Tibial nerve (tissue), 4 donors: ENCODE data around the gene ABR. TPM values are rescaled to one million over a fixed set of nuclear protein-coding genes. Genes with fewer than 3 reads are reported as not detected.

Experiments
- DNase-seq, 2 donors: peaks; one replicate each; pipeline ENCODE4 v3.0.0-alpha.2; 2019; ENCODE audit warnings: low spot score in 2 of 2
- H3K27ac ChIP-seq, 4 donors: fragments of 200-600 bp; sonication (generic) in 3 of 4; one replicate each; pipeline ENCODE4 v1.5.1; 2017 to 2019; ENCODE audit warnings: mild to moderate bottlenecking in 1 of 4
- H3K27me3 ChIP-seq, 2 donors: fragments of 200-600 bp; sonication (generic) in 1 of 2; one replicate each; pipeline versions ENCODE4 v1.5.1 to v1.6.0; 2017 to 2019
- H3K36me3 ChIP-seq, 3 donors: fragments of 200-600 bp; sonication (generic); one replicate each; pipeline ENCODE4 v1.5.1; 2018 to 2019
- H3K4me1 ChIP-seq, 4 donors: fragments of 200-600 bp; sonication (generic) in 3 of 4; one replicate each; pipeline ENCODE4 v1.5.1; 2017 to 2019
- H3K4me3 ChIP-seq, 4 donors: fragments of 200-600 bp; sonication (generic) in 3 of 4; one replicate each; pipeline ENCODE4 v1.5.1; 2017 to 2019; ENCODE audit warnings: mild to moderate bottlenecking in 1 of 4, moderate library complexity in 1 of 4
- H3K9me3 ChIP-seq, 4 donors: fragments of 200-600 bp; sonication (generic) in 3 of 4; one replicate each; pipeline ENCODE4 v1.5.1; 2017 to 2019
- CTCF ChIP-seq, 5 experiments: fragments of 200-600 bp in 3 of 5; fragments of 450-650 bp in 2 of 5; sonication (generic) in 3 of 5; IDR thresholded peaks; one replicate each; pipeline ENCODE4 v1.5.1; 2016 to 2019; ENCODE audit warnings: antibody characterized with exemption in 5 of 5, mild to moderate bottlenecking in 3 of 5, moderate library complexity in 2 of 5
- EP300 ChIP-seq, 2 donors: sonication (generic); formaldehyde crosslinking; IDR thresholded peaks; one replicate each; pipeline ENCODE4 v1.6.1; 2017; ENCODE audit warnings: antibody characterized with exemption in 2 of 2, mild to moderate bottlenecking in 1 of 2
- POLR2A ChIP-seq, 2 donors: fragments of 450-650 bp; IDR thresholded peaks; one replicate each; pipeline ENCODE4 v1.6.1; 2017; ENCODE audit warnings: antibody characterized with exemption in 2 of 2, mild to moderate bottlenecking in 2 of 2, moderate library complexity in 2 of 2
- WGBS, 2 donors: methylation state at CpG; one replicate each; pipeline ENCODE4 v1.1.5; 2018; 5-methylcytosine and 5-hydroxymethylcytosine counted together
- total RNA-seq, 4 donors: library from RNA; depleted of rRNA; stranded (reverse); fragments of >200 nt; gene quantifications; one replicate each; pipeline ENCODE4 v1.1.0, GENCODE V29; 2016

The ABR gene
- total RNA-seq, 4 donors from 2014 or later, result 88.8 to 193 (median 133) TPM

GRCh38 chr17:1149869-1150268, 29.9 kb downstream of the ABR start:
- no peaks in the 10 kb centered on the region for H3K36me3 ChIP-seq
- no peaks in the 10 kb centered on the region for H3K9me3 ChIP-seq
- H3K27me3 ChIP-seq, result peaks cover 0 to 4% of the 10 kb centered on the region in 2 donors
- DNase-seq, result no peak
- H3K4me3 ChIP-seq, result no peak overlapping the region
- TF ChIP-seq POLR2A (IDR thresholded peaks at IDR 0.05), result no peak
- no peak for TF ChIP-seq CTCF (IDR thresholded peaks at IDR 0.05)
- TF ChIP-seq EP300 (IDR thresholded peaks at IDR 0.05), result no peak
- WGBS, 2 donors, result 88% methylated on average over 13 of the region's 13 CpGs
- H3K27ac ChIP-seq, result no peak overlapping the region
- H3K4me1 ChIP-seq, result peaks cover 0 to 10% (median 0%) of the 10 kb centered on the region in 4 donors

- Histone ChIP-seq H3K9me3 (no peaks in the 10 kb centered on the region), H3K36me3 (no peaks in the 10 kb centered on the region), H3K4me1 (peaks cover 0 to 5% (median 0%) of the 10 kb centered on the region in 4 donors), H3K27ac (no peak overlapping the region), H3K4me3 (no peak overlapping the region), H3K27me3 (no peaks in the 10 kb centered on the region)
- no peak for TF ChIP-seq POLR2A (IDR thresholded peaks at IDR 0.05)
- peak in 1 of 5 experiments; percentile 9 for TF ChIP-seq CTCF (IDR thresholded peaks at IDR 0.05)
- TF ChIP-seq EP300 (IDR thresholded peaks at IDR 0.05), result no peak
- 57 to 67% methylated on average over 8 of the region's 8 CpGs for WGBS, 2 donors
- no peak for DNase-seq
Observed at GRCh38 chr17:1147664-1148063, 32.1 kb downstream of the ABR start.

- WGBS, 2 donors, result 89 to 90% methylated on average over 9 of the region's 9 CpGs
- TF ChIP-seq POLR2A (IDR thresholded peaks at IDR 0.05), result no peak
- Histone ChIP-seq H3K4me1 (peaks cover 0 to 5% (median 0%) of the 10 kb centered on the region in 4 donors), H3K4me3 (no peak overlapping the region), H3K27ac (no peak overlapping the region), H3K36me3 (no peaks in the 10 kb centered on the region), H3K9me3 (no peaks in the 10 kb centered on the region), H3K27me3 (no peaks in the 10 kb centered on the region)
- DNase-seq, result no peak
Observed at GRCh38 chr17:1146561-1147265, 33.1 kb downstream of the ABR start.

GRCh38 chr17:1145311-1145986, 34.3 kb downstream of the ABR start:
- Histone ChIP-seq H3K36me3 (no peaks in the 10 kb centered on the region), H3K27ac (no peak overlapping the region), H3K27me3 (no peaks in the 10 kb centered on the region), H3K4me1 (no peaks in the 10 kb centered on the region), H3K9me3 (no peaks in the 10 kb centered on the region), H3K4me3 (no peak overlapping the region)
- no peak for DNase-seq
- TF ChIP-seq POLR2A (IDR thresholded peaks at IDR 0.05), result no peak
- no peak for TF ChIP-seq CTCF (IDR thresholded peaks at IDR 0.05)
- TF ChIP-seq EP300 (IDR thresholded peaks at IDR 0.05), result no peak
- WGBS, 2 donors, result 84 to 85% methylated on average over 14 of the region's 14 CpGs

GRCh38 chr17:1144162-1144561, 35.6 kb downstream of the ABR start:
- no peak for TF ChIP-seq EP300 (IDR thresholded peaks at IDR 0.05)
- no peak for TF ChIP-seq CTCF (IDR thresholded peaks at IDR 0.05)
- no peak for TF ChIP-seq POLR2A (IDR thresholded peaks at IDR 0.05)
- 87 to 88% methylated on average over 17 of the region's 17 CpGs for WGBS, 2 donors
- DNase-seq, result no peak

More at GRCh38 chr17:1144162-1144561, 35.6 kb downstream of the ABR start:
- H3K9me3 ChIP-seq, result no peaks in the 10 kb centered on the region
- H3K4me1 ChIP-seq, result no peaks in the 10 kb centered on the region
- H3K4me3 ChIP-seq, result no peak overlapping the region
- no peak overlapping the region for H3K27ac ChIP-seq
- H3K27me3 ChIP-seq, result no peaks in the 10 kb centered on the region
- H3K36me3 ChIP-seq, result no peaks in the 10 kb centered on the region
